GM18498 (cell line): ENCODE results near the gene CMIP.
"Not testable (repeated sequence)": the region's sequence is repeated elsewhere in the genome, so short reads cannot be mapped to it uniquely, and the experiment has no call there.

Source experiments
- ATAC-seq: cut with Tn5 transposase; IDR thresholded peaks from one replicate; pipeline ENCODE4 v1.9.1; 2021; ENCODE audit warnings: mild to moderate bottlenecking, moderate library complexity; ENCODE audit not compliant: unreplicated experiment

CMIP gene

DNA sequence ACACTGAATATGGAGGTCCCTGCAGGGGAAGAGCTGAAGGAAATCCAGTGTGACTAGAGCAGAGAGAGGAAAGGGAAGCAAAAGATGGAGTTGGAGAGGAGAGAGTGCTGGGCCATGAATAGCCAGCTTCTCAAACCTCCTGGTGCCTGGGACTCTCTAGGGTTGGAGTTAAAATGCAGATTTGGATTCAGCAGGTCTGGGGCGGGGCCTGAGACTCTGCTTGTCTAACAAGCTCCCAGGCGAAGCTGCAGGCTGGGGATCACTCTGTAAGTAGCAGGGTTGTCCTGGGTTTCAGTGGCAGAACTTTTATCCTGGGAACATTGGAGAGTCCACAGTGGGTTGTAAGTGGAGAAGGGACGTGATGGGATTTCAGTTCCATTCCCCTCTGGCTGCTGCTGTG lies 231.1 kb downstream of the CMIP start:
- no peak for ATAC-seq

GRCh38 chr16:81676066-81676882 lies 231.7 kb downstream of the CMIP start:
- no peak for ATAC-seq

DNA sequence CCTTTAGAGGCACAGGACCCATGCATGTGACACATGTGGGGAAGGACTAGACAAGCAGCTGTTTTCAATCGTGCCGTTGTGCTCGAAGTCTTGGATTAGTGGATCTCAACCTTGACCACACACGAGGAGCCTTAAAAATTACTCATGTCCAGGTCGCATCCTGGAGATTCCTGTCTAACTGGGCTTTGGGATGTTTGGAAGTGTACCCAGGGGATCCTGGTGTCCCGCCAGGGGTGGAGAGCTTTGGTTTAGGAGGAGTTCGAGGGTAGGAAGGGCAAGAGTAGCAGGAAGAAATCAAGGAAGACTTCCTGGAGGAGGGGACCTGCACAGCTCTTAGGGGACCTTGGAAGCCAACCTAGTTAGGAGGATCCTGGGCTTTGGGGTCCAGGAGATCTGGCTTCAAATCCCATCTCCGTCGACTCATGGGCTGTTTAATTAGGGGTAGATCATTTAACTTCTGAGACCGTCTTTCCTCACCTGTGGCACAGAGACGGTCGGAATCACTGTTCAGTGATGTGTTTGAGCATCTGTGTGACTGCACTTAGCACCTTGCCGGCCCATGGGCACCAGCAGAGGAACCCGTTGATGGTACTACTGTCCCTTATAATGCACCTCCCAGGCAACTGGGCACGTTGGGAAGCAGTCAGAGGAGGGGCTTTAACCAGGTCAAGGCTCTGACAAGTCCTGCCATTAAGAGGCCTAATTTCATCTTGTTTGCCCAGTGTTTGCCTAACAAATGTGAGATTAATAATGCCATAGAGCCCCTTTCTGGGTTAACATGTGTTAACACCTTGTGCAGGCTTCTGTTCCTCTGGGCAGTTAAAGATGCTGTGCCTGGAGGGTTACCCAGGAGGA lies 232.5 kb downstream of the CMIP start:
- no peak for ATAC-seq

DNA sequence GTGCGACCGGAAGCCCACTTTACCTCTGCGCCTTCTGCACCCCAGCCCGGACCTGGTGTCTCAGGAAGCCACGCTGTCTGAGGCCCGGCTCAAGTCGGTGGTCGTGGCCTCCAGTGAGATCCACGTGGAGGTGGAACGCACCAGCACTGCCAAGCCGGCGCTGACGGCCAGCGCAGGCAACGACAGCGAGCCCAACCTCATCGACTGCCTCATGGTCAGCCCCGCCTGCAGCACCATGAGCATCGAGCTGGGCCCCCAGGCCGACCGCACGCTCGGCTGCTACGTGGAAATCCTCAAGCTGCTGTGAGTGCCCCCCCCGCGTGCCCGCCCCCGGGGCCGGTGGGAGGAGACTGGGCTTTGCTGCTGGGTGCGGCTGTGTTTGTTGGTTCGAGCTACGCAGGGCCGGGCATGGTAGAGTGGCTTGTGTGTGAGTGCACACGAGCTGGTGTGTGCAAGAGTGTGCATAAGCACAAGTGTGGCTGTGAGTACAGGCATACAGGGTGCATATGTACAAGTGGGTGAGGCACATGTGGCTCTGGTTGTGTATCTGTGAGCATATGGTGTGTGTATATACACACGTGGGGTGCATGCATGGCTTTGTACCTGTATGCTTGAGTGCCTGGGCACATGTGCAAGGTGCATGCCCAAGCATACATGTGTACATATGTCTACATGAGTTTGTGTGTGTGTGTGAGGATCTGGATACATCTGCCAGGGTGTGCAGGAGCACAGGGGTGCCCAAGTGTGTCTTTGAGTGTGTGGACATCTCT lies 233.9 kb downstream of the CMIP start:
- no peak for ATAC-seq

GRCh38 chr16:81679721-81680430 lies 235.3 kb downstream of the CMIP start:
- no peak for ATAC-seq

- no peak for ATAC-seq
Observed at GRCh38 chr16:81680444-81681275, 236.1 kb downstream of the CMIP start.

- ATAC-seq: no peak
Observed at GRCh38 chr16:81681311-81681710, 236.7 kb downstream of the CMIP start.

DNA sequence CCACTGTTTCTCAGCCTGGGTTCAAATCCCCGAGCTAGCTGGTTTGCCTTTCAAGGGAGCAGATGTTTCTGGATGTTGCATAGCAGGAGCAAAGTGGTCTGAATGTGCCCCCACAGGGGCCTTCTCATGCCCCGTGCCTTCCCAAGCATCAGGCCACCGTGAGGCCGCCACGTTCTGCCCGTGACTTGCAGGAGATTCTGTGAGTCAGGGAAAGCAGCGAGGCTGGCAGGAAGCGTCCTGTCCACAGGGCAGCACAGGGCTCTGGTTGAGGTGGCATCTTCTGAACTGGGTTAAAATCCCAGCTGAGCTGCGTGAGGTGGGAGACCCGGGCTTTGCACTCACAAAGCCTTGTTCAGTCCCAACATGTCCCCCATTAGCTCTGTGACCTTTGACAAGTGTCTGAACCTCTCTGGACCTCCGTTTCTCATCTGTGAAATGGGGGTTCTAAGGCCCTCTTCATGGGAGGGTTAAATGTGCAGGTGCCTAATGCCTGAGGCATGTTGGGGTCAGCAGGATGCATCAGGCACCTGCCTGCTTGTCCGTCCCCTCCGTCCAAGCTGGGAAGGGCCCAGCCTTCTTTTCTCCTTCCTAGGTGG lies 239.7 kb downstream of the CMIP start:
- no peak for ATAC-seq

GRCh38 chr16:81684901-81685300 lies 240.3 kb downstream of the CMIP start:
- no peak for ATAC-seq

GRCh38 chr16:81686391-81687130 lies 242.0 kb downstream of the CMIP start:
- ATAC-seq: no peak

DNA sequence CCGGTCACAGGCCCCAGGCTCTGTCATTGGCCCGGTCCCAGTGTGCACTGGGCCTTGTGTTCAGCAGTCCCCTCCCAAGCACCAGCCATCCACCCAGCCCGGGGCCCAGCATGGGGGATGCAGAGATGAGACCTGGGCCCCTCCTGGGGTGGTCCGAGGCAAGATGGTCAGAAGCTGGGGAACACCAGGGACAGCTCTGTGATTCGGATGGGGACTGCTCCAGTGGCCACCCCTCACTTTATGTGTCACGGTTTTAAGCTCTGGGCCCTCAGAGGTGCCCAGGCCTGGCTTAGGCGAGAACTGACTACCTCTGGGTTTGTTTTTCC lies 242.5 kb downstream of the CMIP start:
- ATAC-seq: no peak

DNA sequence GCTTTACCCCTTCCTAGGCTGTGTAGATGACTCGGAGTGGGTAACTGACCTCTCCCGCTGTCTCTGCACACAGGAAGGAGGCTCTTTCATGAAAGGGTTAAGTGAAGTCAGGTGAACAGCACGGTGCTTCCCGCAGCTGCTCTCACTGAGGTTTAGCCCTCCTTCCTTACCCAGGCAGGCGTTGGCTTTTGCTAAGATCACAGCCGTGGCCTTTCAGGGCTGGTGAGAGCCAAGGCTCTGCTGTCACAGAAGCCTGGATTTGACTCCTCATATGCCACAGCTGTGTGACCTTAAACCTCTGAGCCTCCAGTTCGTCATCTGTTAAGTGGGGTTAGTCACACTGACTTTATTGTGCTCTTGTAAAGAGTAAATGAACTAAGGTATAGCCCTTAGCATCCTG lies 243.6 kb downstream of the CMIP start:
- no peak for ATAC-seq

DNA sequence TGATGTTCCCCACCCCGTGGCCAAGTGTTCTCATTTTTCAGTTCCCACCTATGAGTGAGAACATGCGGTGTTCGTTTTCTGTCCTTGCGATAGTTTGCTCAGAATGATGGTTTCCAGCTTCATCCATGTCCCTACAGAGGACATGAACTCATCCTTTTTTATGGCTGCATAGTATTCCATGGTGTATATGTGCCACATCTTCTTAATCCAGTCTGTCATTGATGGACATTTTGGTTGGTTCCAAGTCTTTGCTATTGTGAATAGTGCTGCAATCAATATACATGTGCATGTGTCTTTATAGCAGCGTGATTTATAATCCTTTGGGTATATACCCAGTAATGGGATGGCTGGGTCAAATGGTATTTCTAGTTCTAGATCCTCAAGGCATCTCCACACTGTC lies 244.2 kb downstream of the CMIP start:
- not testable (repeated sequence) for ATAC-seq

GRCh38 chr16:81692021-81692420 lies 247.4 kb downstream of the CMIP start:
- no peak for ATAC-seq

DNA sequence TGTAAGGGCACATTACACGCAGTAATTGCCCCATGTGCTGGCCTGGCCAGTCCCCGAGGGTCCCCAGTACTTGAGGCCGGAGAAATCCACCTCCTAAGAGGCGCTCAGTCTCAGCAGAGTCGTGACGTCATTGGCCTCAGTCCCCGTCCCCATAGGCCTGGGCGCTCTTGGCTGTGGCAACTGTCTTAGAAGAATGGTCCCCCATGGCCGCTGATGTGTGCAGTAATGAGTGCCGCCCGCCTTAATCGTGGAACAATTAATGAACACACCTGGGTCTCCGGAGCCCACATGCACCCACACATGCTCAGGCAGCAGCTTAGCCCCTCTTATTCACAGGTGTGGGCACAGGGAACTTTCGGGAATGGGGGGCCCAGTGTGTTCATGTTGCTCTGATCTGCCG lies 248.0 kb downstream of the CMIP start:
- no peak for ATAC-seq

DNA sequence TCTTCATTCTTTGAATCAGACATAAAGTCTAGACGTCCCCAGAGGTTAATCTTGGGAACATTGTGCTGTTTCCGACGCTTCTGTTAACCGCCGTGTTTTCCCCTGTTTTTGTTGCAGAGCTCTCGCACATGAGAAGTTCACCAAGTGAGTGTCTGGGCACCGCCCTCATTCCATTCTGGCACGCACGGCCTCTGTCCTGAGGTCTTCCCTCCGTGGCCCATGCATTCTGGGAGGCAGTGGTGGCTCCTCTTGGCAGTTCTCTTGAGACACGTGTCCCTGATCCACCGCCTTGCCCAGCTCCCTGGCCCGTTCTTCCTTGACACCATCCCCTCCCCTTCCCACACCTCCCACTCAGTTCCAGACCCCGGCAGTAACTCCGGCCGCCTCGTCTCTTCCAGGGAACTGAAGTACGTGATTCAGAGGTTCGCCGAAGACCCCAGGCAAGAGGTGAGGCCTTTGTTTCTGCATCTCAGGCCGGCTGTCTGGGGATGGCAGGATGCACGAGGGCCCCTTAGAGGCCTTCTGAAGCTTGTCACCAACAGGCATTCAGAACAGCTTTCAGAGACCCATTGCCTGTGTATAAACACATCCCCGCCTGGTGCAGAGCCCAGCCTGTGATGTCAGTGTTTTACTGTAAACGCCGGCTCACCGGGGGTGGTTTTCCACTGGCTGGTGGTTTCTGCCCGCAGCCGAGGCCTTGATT lies 248.6 kb downstream of the CMIP start:
- ATAC-seq: no peak

DNA sequence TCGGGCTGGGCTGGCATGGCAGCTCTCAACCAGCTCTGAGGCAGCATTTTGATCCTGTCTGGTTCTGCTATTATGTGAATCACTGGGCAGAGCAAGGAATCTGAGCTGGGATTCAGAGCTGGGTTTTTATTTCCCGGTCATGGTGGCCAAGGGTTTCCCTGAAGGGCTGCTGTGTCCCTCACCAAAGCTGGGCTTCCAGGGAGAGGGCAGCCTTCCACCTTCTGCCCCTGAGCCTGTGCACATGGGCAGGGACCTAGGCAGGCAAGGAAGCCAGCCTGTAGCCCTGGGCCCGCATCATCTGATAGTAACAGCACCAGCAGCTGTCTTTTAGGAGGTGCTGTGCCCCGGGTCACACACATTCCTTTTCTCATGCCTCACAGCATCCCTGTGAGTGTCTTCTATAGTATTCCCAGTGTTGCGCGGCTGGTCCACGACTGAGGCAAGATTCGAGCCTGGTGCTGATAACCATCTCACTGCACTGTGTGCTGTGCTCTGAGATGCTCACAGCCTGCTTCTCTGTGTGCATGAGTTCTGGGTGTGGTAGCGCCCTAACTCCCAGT lies 249.2 kb downstream of the CMIP start:
- ATAC-seq: no peak
